Neural crest cell (in vitro differentiated cells): ENCODE measurements around the gene ARHGAP28. TPM values are rescaled to one million over a fixed set of nuclear protein-coding genes. Genes with fewer than 3 reads are reported as not detected.

Experiments
- DNase-seq: peaks from one replicate; pipeline ENCODE4 v3.0.0; 2021; ENCODE audit warnings: low read depth, mixed read lengths, low spot score
- H3K27ac Mint-ChIP-seq: one replicate; pipeline ENCODE4 v1.8.0; 2021; ENCODE audit warnings: mild to moderate bottlenecking, mixed read lengths; ENCODE audit not compliant: unreplicated experiment
- H3K27me3 Mint-ChIP-seq: 2 replicates; pipeline ENCODE4 v1.8.0; 2021; ENCODE audit warnings: low read depth, mild to moderate bottlenecking, mixed read lengths
- H3K36me3 Mint-ChIP-seq: 2 replicates; pipeline ENCODE4 v1.8.0; 2021; ENCODE audit warnings: low read depth, mild to moderate bottlenecking, mixed read lengths
- H3K4me1 Mint-ChIP-seq: 2 replicates; pipeline ENCODE4 v1.8.0; 2021; ENCODE audit warnings: mixed read lengths
- H3K4me3 Mint-ChIP-seq: one replicate; pipeline ENCODE4 v1.8.0; 2021; ENCODE audit warnings: mild to moderate bottlenecking, mixed read lengths
- H3K9me3 Mint-ChIP-seq: 2 replicates; pipeline ENCODE4 v1.8.0; 2021; ENCODE audit warnings: mixed read lengths
- CTCF ChIP-seq: fragments of 200-600 bp; sonication (generic); conservative IDR thresholded peaks from 2 replicates; pipeline ENCODE4 v1.5.0; 2021; ENCODE audit warnings: antibody characterized with exemption, mild to moderate bottlenecking
- total RNA-seq: library from RNA; stranded (reverse); gene quantifications from 2 replicates; pipeline ENCODE4 v1.2.1, GENCODE V29; 2021

The ARHGAP28 gene
- total RNA-seq, 1 donor from 2014 or later = 20.2 TPM

- no peak overlapping the region for H3K4me3 Mint-ChIP-seq
- H3K36me3 Mint-ChIP-seq = no peaks in the 10 kb centered on the region
- H3K27ac Mint-ChIP-seq = no peak overlapping the region
- H3K9me3 Mint-ChIP-seq = no peaks in the 10 kb centered on the region
- H3K27me3 Mint-ChIP-seq = no peaks in the 10 kb centered on the region
- no peaks in the 10 kb centered on the region for H3K4me1 Mint-ChIP-seq
- TF ChIP-seq CTCF = no peak
- DNase-seq = no peak
These were observed 10.2 kb upstream of the ARHGAP28 start for GRCh38 chr18:6719098-6719846.

- Mint-ChIP-seq H3K36me3 (no peaks in the 10 kb centered on the region), H3K4me1 (no peaks in the 10 kb centered on the region), H3K9me3 (no peaks in the 10 kb centered on the region), H3K4me3 (no peak overlapping the region), H3K27me3 (no peaks in the 10 kb centered on the region), H3K27ac (no peak overlapping the region)
- TF ChIP-seq CTCF = no peak
- no peak for DNase-seq
These were observed 9.4 kb upstream of the ARHGAP28 start for GRCh38 chr18:6719910-6720683.

- Mint-ChIP-seq H3K4me3 (no peak overlapping the region), H3K27me3 (no peaks in the 10 kb centered on the region), H3K9me3 (no peaks in the 10 kb centered on the region), H3K36me3 (no peaks in the 10 kb centered on the region), H3K27ac (no peak overlapping the region), H3K4me1 (no peaks in the 10 kb centered on the region)
- no peak for DNase-seq
- TF ChIP-seq CTCF = no peak
These were observed 7.8 kb upstream of the ARHGAP28 start for GRCh38 chr18:6721755-6722154.

- TF ChIP-seq CTCF = no peak
- Mint-ChIP-seq H3K27ac (no peak overlapping the region), H3K4me1 (no peaks in the 10 kb centered on the region), H3K27me3 (no peaks in the 10 kb centered on the region), H3K9me3 (no peaks in the 10 kb centered on the region), H3K4me3 (no peak overlapping the region), H3K36me3 (no peaks in the 10 kb centered on the region)
- DNase-seq = no peak
These were observed 6.8 kb upstream of the ARHGAP28 start for GRCh38 chr18:6722690-6723089.

GRCh38 chr18:6724331-6724730 lies 5.2 kb upstream of the ARHGAP28 start:
- Mint-ChIP-seq H3K27ac (no peak overlapping the region), H3K36me3 (no peaks in the 10 kb centered on the region), H3K4me1 (peaks cover 13% of the 10 kb centered on the region), H3K27me3 (no peaks in the 10 kb centered on the region), H3K4me3 (no peak overlapping the region), H3K9me3 (no peaks in the 10 kb centered on the region)
- no peak for DNase-seq
- no peak for TF ChIP-seq CTCF
